Transverse colon (tissue), 4 donors: ENCODE data around the gene C12orf75. TPM values are rescaled to one million over a fixed set of nuclear protein-coding genes. Genes with fewer than 3 reads are reported as not detected.

Experiments
- DNase-seq: peaks from one replicate; pipeline ENCODE4 v3.0.0-alpha.2; 2019
- H3K27ac ChIP-seq, 4 donors: fragments of 200-600 bp; sonication (generic); 2 replicates each; pipeline ENCODE4 v1.5.1; 2016 to 2018; ENCODE audit warnings: inconsistent platforms in 4 of 4
- H3K27me3 ChIP-seq: fragments of 200-600 bp; sonication (generic); 2 replicates; pipeline ENCODE4 v1.5.1; 2017; ENCODE audit warnings: inconsistent platforms
- H3K36me3 ChIP-seq, 4 donors: fragments of 200-600 bp; sonication (generic); 2 replicates each; pipeline ENCODE4 v1.5.1; 2017 to 2019; ENCODE audit warnings: inconsistent platforms in 4 of 4
- H3K4me1 ChIP-seq, 4 donors: fragments of 200-600 bp; sonication (generic); 2 replicates each; pipeline ENCODE4 v1.5.1; 2017 to 2020; ENCODE audit warnings: inconsistent platforms in 4 of 4
- H3K4me3 ChIP-seq, 4 donors: fragments of 200-600 bp; sonication (generic); 1 replicate in 1 of 4; 2 replicates in 3 of 4; pipeline versions ENCODE4 v1.5.1 to v1.6.1; 2017 to 2019; ENCODE audit warnings: inconsistent platforms in 4 of 4
- H3K9me3 ChIP-seq, 2 donors: fragments of 200-600 bp; sonication (generic); 2 replicates each; pipeline ENCODE4 v1.5.1; 2017 to 2019; ENCODE audit warnings: inconsistent platforms in 2 of 2
- CTCF ChIP-seq, 5 experiments: fragments of 200-600 bp in 3 of 5; fragments of 450-650 bp in 2 of 5; sonication (generic) in 3 of 5; IDR thresholded peaks; 1 replicate in 2 of 5; 2 replicates in 3 of 5; pipeline ENCODE4 v1.5.1; 2016 to 2017; ENCODE audit warnings: antibody characterized with exemption in 5 of 5, inconsistent platforms in 3 of 5, mild to moderate bottlenecking in 2 of 5, moderate library complexity in 1 of 5
- EP300 ChIP-seq: sonication (generic); formaldehyde crosslinking; IDR thresholded peaks from one replicate; pipeline ENCODE4 v1.6.1; 2017; ENCODE audit warnings: antibody characterized with exemption, low read depth
- POLR2A ChIP-seq: fragments of 450-650 bp; IDR thresholded peaks from one replicate; pipeline ENCODE4 v1.6.1; 2016; ENCODE audit warnings: antibody characterized with exemption, mild to moderate bottlenecking, moderate library complexity
- POLR2AphosphoS5 ChIP-seq, 3 donors: sonication (generic); formaldehyde crosslinking; IDR thresholded peaks; one replicate each; pipeline ENCODE4 v1.6.1; 2016; ENCODE audit warnings: antibody characterized with exemption in 3 of 3
- WGBS, 2 donors: methylation state at CpG; one replicate each; pipeline ENCODE4 v1.1.5; 2018; ENCODE audit warnings: low coverage in 1 of 2; 5-methylcytosine and 5-hydroxymethylcytosine counted together
- in situ Hi-C, 4 donors: fragments of 200-750 bp; cut with MboI; loops; one replicate each; pipeline versions ENCODE4 v1.15.0 to v1.15.1; 2017; ENCODE audit warnings: low sequenced_read_pairs in 3 of 4, low pct_ligation_motif_present in 1 of 4, low pct_unique_long_range_greater_than_20kb in 1 of 4
- intact Hi-C: fragments of 100-400 bp; cut with DNase I; formaldehyde crosslinking; loops from one replicate; pipeline ENCODE4 v1.15.1; 2023; ENCODE audit warnings: low total_unique reads
- total RNA-seq, 4 donors: library from RNA; depleted of rRNA; stranded (reverse); fragments of >200 nt; gene quantifications; one replicate each; pipeline ENCODE4 v1.1.0, GENCODE V29; 2016

Gene C12orf75
- total RNA-seq, 4 donors from 2014 or later = 14.1 to 120 (median 70.6) TPM

- no peak for DNase-seq
- H3K27ac ChIP-seq = no peak overlapping the region
- no peak overlapping the region for H3K4me3 ChIP-seq
- 76 to 77% methylated on average over 3 of the region's 3 CpGs for WGBS, 2 donors
- no peaks in the 10 kb centered on the region for H3K4me1 ChIP-seq
- H3K9me3 ChIP-seq = no peaks in the 10 kb centered on the region
- H3K27me3 ChIP-seq = no peaks in the 10 kb centered on the region
- intact Hi-C loops (no loop called here), in situ Hi-C loops (no loop called here)
- no peak for TF ChIP-seq POLR2A
- TF ChIP-seq POLR2AphosphoS5 (IDR thresholded peaks at IDR 0.05) = no peak
- no peak for TF ChIP-seq EP300
- TF ChIP-seq CTCF (IDR thresholded peaks at IDR 0.05) = no peak
- no peaks in the 10 kb centered on the region for H3K36me3 ChIP-seq
Observed at GRCh38 chr12:105363890-105364289, 33.4 kb downstream of the C12orf75 start.

GRCh38 chr12:105365231-105365630, 34.7 kb downstream of the C12orf75 start:
- in situ Hi-C loops = no loop called here
- no peak overlapping the region for H3K27ac ChIP-seq
- H3K36me3 ChIP-seq = no peaks in the 10 kb centered on the region
- DNase-seq = no peak
- TF ChIP-seq CTCF (IDR thresholded peaks at IDR 0.05) (no peak), POLR2A (no peak), EP300 (no peak), POLR2AphosphoS5 (IDR thresholded peaks at IDR 0.05) (no peak)
- H3K4me1 ChIP-seq = no peaks in the 10 kb centered on the region
- intact Hi-C loops = no loop called here
- no peaks in the 10 kb centered on the region for H3K9me3 ChIP-seq
- 85 to 100% methylated on average over 1 to 3 of the region's 3 CpGs for WGBS, 2 donors
- H3K4me3 ChIP-seq = no peak overlapping the region
- no peaks in the 10 kb centered on the region for H3K27me3 ChIP-seq

- intact Hi-C loops (no loop called here), in situ Hi-C loops (no loop called here)
- 90 to 92% methylated on average over 6 of the region's 6 CpGs for WGBS, 2 donors
- Histone ChIP-seq H3K4me1 (no peaks in the 10 kb centered on the region), H3K9me3 (no peaks in the 10 kb centered on the region), H3K27me3 (no peaks in the 10 kb centered on the region), H3K27ac (no peak overlapping the region), H3K36me3 (no peaks in the 10 kb centered on the region), H3K4me3 (no peak overlapping the region)
- DNase-seq = no peak
- TF ChIP-seq EP300 = no peak
- no peak for TF ChIP-seq POLR2AphosphoS5 (IDR thresholded peaks at IDR 0.05)
- TF ChIP-seq CTCF (IDR thresholded peaks at IDR 0.05) = no peak
- no peak for TF ChIP-seq POLR2A
Observed at GRCh38 chr12:105368047-105368646, 37.7 kb downstream of the C12orf75 start.

- no peaks in the 10 kb centered on the region for H3K36me3 ChIP-seq
- no peak for TF ChIP-seq EP300
- in situ Hi-C loops = no loop called here
- no peaks in the 10 kb centered on the region for H3K9me3 ChIP-seq
- H3K27me3 ChIP-seq = no peaks in the 10 kb centered on the region
- H3K27ac ChIP-seq = no peak overlapping the region
- no peak overlapping the region for H3K4me3 ChIP-seq
- intact Hi-C loops = no loop called here
- 53 to 55% methylated on average over 3 of the region's 3 CpGs for WGBS, 2 donors
- DNase-seq = no peak
- no peaks in the 10 kb centered on the region for H3K4me1 ChIP-seq
Observed at GRCh38 chr12:105369014-105369413, 38.5 kb downstream of the C12orf75 start.

GRCh38 chr12:105374303-105374702, 43.8 kb downstream of the C12orf75 start:
- 77 to 91% methylated on average over 1 of the region's 1 CpG for WGBS, 2 donors
- no peak overlapping the region for H3K4me3 ChIP-seq
- no peaks in the 10 kb centered on the region for H3K4me1 ChIP-seq
- H3K27ac ChIP-seq = no peak overlapping the region
- H3K36me3 ChIP-seq = no peaks in the 10 kb centered on the region
- intact Hi-C loops (no loop called here), in situ Hi-C loops (no loop called here)
- H3K9me3 ChIP-seq = no peaks in the 10 kb centered on the region
- DNase-seq = no peak
- TF ChIP-seq POLR2A (no peak), POLR2AphosphoS5 (IDR thresholded peaks at IDR 0.05) (no peak), EP300 (no peak), CTCF (IDR thresholded peaks at IDR 0.05) (no peak)
- H3K27me3 ChIP-seq = no peaks in the 10 kb centered on the region
